ENCODE data around the gene FAM53A. TPM values are rescaled to one million over a fixed set of nuclear protein-coding genes. Genes with fewer than 3 reads are reported as not detected.
"Not testable (repeated sequence)": the region's sequence is repeated elsewhere in the genome, so short reads cannot be mapped to it uniquely, and the experiment has no call there.

FAM53A gene
- total and polyA plus RNA-seq, 2 of the 13 experiments (the other 11 are each of a cell fraction or from before 2014, with no cell fraction given), result 0.48 to 1.1 TPM

GRCh38 chr4:1640716-1641503, 43.2 kb downstream of the FAM53A start:
- FAIRE-seq; H3K79me2 ChIP-seq (ENCODE audit: insufficient read depth, low read length); H2AFZ ChIP-seq (ENCODE audit: low read length); ATAC-seq; H3K4me2 ChIP-seq (ENCODE audit: low read depth, low read length); H3K4me3 ChIP-seq (replicated peaks in 1 of 3; ENCODE audit: insufficient read depth in 1 of 3, low read depth in 2 of 3, low read length in 3 of 3); BruUV-seq (replicated peaks); H3K27ac ChIP-seq (ENCODE audit: extremely low read length, insufficient read depth, low read length); H3K36me3 ChIP-seq (replicated peaks in 1 of 2; ENCODE audit: control insufficient read depth in 1 of 2, insufficient read depth in 2 of 2, low read length in 2 of 2); H4K20me1 ChIP-seq (ENCODE audit: insufficient read depth, low read length); DNase-seq (ENCODE audit: low spot score); POLR2A ChIA-PET; in situ Hi-C loops (cut with HindIII; ENCODE audit: extremely low pct_ligation_motif_present, low pct_unique_long_range_greater_than_20kb); CTCF ChIA-PET (ENCODE audit: low intra/inter-chr PET ratio, low total read pairs); intact Hi-C loops (cut with micrococcal nuclease; ENCODE audit: unreplicated experiment); H3K9me3 ChIP-seq (ENCODE audit: low read length); H3K9ac ChIP-seq (ENCODE audit: insufficient read depth, low read depth, low read length): not testable (repeated sequence)
- Histone ChIP-seq H3K27me3 (ENCODE audit: control insufficient read depth in 1 of 2, insufficient read depth in 2 of 2, low read length in 2 of 2) (peaks cover 0 to 21% of the 10 kb centered on the region in 2 experiments; a peak in 3 of 5 replicates), H3K4me1 (ENCODE audit: insufficient read depth, low read length) (peaks cover 17% of the 10 kb centered on the region)
- 59% methylated on average over 9 of the region's 35 CpGs for WGBS (ENCODE audit: low lambda C conversion rate)

- no peak overlapping the region for H3K27ac ChIP-seq (ENCODE audit: extremely low read length, insufficient read depth, low read length)
- in situ Hi-C loops (cut with HindIII; ENCODE audit: extremely low pct_ligation_motif_present, low pct_unique_long_range_greater_than_20kb), result no loop called here
- H3K4me3 ChIP-seq (replicated peaks in 1 of 3; ENCODE audit: insufficient read depth in 1 of 3, low read depth in 2 of 3, low read length in 3 of 3), result no peak overlapping the region
- FAIRE-seq (no peak), DNase-seq (ENCODE audit: low spot score) (no peak), ATAC-seq (no peak)
- no peak overlapping the region for H3K9ac ChIP-seq (ENCODE audit: insufficient read depth, low read depth, low read length)
- H3K4me2 ChIP-seq (ENCODE audit: low read depth, low read length), result no peak overlapping the region
- TF ChIP-seq HNRNPL (IDR thresholded peaks at IDR 0.05; ENCODE audit: low read depth, low read length), result 0 out of 2 replicates have a peak, but pooled peaks have one; percentile 37
- no peak for TF ChIP-seq HMGXB4 (CRISPR knock-in tag; IDR thresholded peaks at IDR 0.05; ENCODE audit: borderline replicate concordance in 1 of 2, low read depth in 1 of 2)
- no peaks in the 10 kb centered on the region for H3K36me3 ChIP-seq (replicated peaks in 1 of 2; ENCODE audit: control insufficient read depth in 1 of 2, insufficient read depth in 2 of 2, low read length in 2 of 2)
- peaks cover 17% of the 10 kb centered on the region for H3K4me1 ChIP-seq (ENCODE audit: insufficient read depth, low read length)
- ChIA-PET POLR2A (no interaction called here), CTCF (ENCODE audit: low intra/inter-chr PET ratio, low total read pairs) (no interaction called here)
- H3K79me2 ChIP-seq (ENCODE audit: insufficient read depth, low read length), result no peaks in the 10 kb centered on the region
- H2AFZ ChIP-seq (ENCODE audit: low read length), result no peak overlapping the region
- 37% methylated on average over 10 of the region's 16 CpGs for WGBS (ENCODE audit: low lambda C conversion rate)
- peaks cover 0 to 21% of the 10 kb centered on the region in 2 experiments; a peak in 3 of 5 replicates for H3K27me3 ChIP-seq (ENCODE audit: control insufficient read depth in 1 of 2, insufficient read depth in 2 of 2, low read length in 2 of 2)
- H4K20me1 ChIP-seq (ENCODE audit: insufficient read depth, low read length), result no peaks in the 10 kb centered on the region
- H3K9me3 ChIP-seq (ENCODE audit: low read length), result no peaks in the 10 kb centered on the region
- BruUV-seq (replicated peaks), result no TSS peak
- intact Hi-C loops (cut with micrococcal nuclease; ENCODE audit: unreplicated experiment), result no loop called here
These were observed 43.9 kb downstream of the FAM53A start for GRCh38 chr4:1640190-1640589.

Data from HepG2 (cell line).